GM12874 (cell line): ENCODE results near the gene IGF1R.

Experiments used
- CTCF ChIP-seq: IDR thresholded peaks from 2 replicates; pipeline ENCODE4 v1.5.1; 2011; ENCODE audit warnings: low read depth, mild to moderate bottlenecking, control low read depth, low read length, moderate library complexity; ENCODE audit not compliant: insufficient read depth

IGF1R gene

GRCh38 chr15:98878862-98879261, 230.5 kb downstream of the IGF1R start:
- TF ChIP-seq CTCF: no peak

- TF ChIP-seq CTCF: peak; percentile 30; the same call in 1 of the 2 replicates
These were observed 233.5 kb downstream of the IGF1R start for GRCh38 chr15:98881526-98882520.

- no peak for TF ChIP-seq CTCF
These were observed 235.1 kb downstream of the IGF1R start for GRCh38 chr15:98883478-98883877.

GRCh38 chr15:98884894-98885293, 236.6 kb downstream of the IGF1R start:
- TF ChIP-seq CTCF: no peak

GRCh38 chr15:98887976-98888375, 239.6 kb downstream of the IGF1R start:
- no peak for TF ChIP-seq CTCF

GRCh38 chr15:98888820-98889479, 240.6 kb downstream of the IGF1R start:
- no peak for TF ChIP-seq CTCF

GRCh38 chr15:98889930-98890695, 241.8 kb downstream of the IGF1R start:
- TF ChIP-seq CTCF: no peak
